GM12873 (cell line): ENCODE results near the gene ZNF518A.

Experiments
- TF ChIP-seq, protein P1 (sequence below): IDR thresholded peaks from 2 replicates; pipeline ENCODE4 v1.5.1; 2012; ENCODE audit warnings: low read depth, mild to moderate bottlenecking, moderate library complexity, low read length, control low read depth; ENCODE audit not compliant: insufficient read depth; ENCODE audit errors: missing control alignments

Gene ZNF518A, protein sequence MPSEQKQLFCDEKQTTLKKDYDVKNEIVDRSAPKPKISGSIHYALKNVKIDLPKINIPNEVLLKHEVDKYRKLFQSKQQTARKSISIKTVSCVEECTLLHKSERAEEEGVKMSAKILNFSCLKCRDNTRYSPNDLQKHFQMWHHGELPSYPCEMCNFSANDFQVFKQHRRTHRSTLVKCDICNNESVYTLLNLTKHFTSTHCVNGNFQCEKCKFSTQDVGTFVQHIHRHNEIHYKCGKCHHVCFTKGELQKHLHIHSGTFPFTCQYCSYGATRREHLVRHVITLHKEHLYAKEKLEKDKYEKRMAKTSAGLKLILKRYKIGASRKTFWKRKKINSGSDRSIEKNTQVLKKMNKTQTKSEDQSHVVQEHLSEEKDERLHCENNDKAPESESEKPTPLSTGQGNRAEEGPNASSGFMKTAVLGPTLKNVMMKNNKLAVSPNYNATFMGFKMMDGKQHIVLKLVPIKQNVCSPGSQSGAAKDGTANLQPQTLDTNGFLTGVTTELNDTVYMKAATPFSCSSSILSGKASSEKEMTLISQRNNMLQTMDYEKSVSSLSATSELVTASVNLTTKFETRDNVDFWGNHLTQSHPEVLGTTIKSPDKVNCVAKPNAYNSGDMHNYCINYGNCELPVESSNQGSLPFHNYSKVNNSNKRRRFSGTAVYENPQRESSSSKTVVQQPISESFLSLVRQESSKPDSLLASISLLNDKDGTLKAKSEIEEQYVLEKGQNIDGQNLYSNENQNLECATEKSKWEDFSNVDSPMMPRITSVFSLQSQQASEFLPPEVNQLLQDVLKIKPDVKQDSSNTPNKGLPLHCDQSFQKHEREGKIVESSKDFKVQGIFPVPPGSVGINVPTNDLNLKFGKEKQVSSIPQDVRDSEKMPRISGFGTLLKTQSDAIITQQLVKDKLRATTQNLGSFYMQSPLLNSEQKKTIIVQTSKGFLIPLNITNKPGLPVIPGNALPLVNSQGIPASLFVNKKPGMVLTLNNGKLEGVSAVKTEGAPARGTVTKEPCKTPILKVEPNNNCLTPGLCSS (N-terminal part only)

DNA sequence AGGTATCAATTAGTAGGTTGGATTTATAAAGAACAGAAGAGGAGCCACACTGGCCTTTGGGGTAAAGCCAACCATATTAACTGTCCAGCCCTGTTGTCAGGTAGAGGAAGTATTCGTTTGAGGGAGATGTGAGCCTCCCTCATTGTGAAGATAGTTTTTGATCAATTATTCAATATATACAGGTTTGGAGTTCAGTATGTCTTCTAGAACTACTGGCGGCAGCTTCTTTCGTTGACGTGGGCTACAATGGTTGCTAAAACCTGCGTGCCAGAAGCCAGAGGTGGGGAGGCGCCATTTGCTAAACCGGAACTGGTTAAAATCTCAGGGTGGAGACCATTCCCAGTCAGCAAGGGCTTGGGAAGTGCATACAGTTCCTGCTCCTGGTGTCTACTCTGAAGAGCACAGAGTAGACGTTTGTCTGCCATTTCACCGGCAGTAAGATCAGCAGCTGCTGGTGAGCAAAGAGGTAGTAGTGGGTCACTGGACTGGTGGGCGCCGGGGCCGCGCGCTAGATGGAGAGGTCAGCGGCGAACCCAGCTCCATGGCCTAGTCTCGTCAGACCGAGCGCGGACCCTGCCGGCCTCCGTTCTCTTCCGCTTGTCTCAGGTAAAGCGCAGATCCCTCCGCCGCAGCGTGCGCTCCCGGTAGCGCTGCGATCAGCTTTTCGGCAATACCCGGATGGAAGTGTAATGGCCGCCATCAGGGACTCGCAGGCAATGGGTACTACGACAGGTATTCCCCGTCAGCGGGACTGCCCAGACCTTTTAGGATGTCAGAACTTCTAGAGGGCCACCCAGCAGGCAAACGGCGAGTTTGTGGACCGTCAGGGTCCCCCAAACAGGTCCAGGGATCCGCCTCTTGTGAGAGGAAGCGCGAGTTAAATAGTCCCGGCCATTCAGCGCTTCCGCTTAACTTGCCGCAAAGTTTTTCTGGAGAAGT is at the start of gene ZNF518A:
Gene ZNF518A, plus strand, starts transcription at position 911 of the 939 bp plus-strand sequence. CDS start 26,026 bp downstream, outside the sequence.
- TF ChIP-seq, protein P1, sequence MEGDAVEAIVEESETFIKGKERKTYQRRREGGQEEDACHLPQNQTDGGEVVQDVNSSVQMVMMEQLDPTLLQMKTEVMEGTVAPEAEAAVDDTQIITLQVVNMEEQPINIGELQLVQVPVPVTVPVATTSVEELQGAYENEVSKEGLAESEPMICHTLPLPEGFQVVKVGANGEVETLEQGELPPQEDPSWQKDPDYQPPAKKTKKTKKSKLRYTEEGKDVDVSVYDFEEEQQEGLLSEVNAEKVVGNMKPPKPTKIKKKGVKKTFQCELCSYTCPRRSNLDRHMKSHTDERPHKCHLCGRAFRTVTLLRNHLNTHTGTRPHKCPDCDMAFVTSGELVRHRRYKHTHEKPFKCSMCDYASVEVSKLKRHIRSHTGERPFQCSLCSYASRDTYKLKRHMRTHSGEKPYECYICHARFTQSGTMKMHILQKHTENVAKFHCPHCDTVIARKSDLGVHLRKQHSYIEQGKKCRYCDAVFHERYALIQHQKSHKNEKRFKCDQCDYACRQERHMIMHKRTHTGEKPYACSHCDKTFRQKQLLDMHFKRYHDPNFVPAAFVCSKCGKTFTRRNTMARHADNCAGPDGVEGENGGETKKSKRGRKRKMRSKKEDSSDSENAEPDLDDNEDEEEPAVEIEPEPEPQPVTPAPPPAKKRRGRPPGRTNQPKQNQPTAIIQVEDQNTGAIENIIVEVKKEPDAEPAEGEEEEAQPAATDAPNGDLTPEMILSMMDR, result no peak

GRCh38 chr10:96082153-96082552 is 47.9 kb upstream of the ZNF518A start:
- TF ChIP-seq, protein P1, result no peak

- TF ChIP-seq, protein P1, result no peak
Observed at GRCh38 chr10:96082748-96083147, 47.3 kb upstream of the ZNF518A start.

DNA sequence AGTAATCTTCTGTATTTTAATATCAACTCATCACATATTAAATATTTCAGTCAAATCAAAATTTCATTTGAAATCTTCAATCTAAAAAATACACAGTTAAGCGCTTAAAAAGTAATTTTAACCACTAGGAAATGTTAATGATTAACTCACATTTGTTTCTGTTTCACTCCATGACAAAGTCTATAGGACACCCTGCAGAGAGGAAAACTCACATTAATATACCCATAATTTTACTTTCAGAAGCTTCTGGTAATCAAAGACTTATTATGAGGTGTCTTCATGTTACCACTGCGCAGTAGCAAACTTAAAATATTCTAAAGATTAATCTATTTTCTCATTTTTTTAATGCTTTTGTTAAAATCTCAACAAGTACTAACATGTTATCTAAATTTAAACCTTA is 41.0 kb upstream of the ZNF518A start:
- TF ChIP-seq, protein P1, result no peak

DNA sequence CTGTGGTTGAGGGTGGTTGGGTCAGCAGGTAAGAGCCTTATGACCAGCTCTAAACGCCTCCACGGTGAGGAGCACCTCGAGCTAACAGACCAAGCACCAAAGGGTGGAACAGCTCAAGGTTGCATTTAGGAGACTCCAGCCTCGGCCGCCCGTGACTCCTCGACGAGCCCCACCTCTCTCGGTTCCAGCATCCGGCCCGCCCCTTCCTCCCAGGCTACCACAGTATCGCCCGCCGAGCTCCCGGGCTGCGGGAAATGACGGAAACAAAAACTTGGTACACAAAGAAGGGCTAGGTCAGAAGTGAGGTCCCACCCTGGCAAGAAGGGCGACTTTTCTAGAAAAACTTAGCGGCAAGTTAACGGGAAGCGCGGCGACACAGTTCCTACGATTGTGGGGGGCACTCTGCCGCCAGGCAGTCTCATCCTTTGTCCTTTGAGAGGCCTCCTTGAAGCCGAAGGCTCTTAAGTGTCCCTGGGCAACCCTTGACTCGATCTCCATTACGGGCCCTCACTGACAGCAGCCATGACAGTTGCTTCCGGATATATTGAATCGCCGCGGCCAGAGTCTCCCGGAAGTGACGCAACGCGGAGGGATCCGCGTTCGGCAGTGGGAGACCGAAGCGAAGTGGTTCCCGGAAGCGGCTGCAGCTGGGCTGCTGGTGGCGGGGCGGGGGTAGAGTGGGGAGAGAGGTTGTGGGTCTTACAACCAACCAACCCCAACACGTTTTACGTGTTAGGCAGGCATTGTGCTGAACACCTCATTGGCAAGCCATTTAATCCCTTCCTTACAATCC is 40.2 kb upstream of the ZNF518A start:
- TF ChIP-seq, protein P1, result no peak

- TF ChIP-seq, protein P1, result no peak
Observed at GRCh38 chr10:96090463-96090800, 39.7 kb upstream of the ZNF518A start.
